ENCODE measurements around the gene FAAP24.
"Not testable (repeated sequence)": the region's sequence is repeated elsewhere in the genome, so short reads cannot be mapped to it uniquely, and the experiment has no call there.

Gene FAAP24

GRCh38 chr19:32977813-32978212, 5.8 kb downstream of the FAAP24 start:
- POLR2A ChIA-PET; H3K9me3 ChIP-seq (ENCODE audit: control insufficient read depth, insufficient read depth, low read depth, low read length); H3K4me1 ChIP-seq (ENCODE audit: control insufficient read depth, insufficient read depth, low read length); H3K27ac ChIP-seq (ENCODE audit: extremely low read depth, low read depth, low read length); H3K4me3 ChIP-seq (ENCODE audit: low read depth, low read length): not testable (repeated sequence)
- H3K36me3 ChIP-seq (ENCODE audit: control insufficient read depth in 2 of 2, insufficient read depth in 1 of 2, low read length in 2 of 2): peaks cover 47 to 56% of the 10 kb centered on the region in 2 experiments
- TF ChIP-seq ZNF10 (tag by site-specific recombination; IDR thresholded peaks at IDR 0.05): peak; percentile 55; the same call in 1 of the 2 replicates
- peak; percentile 52; the same call in 1 of the 2 replicates for TF ChIP-seq ZNF362 (tag by site-specific recombination; IDR thresholded peaks at IDR 0.05)
- peak; percentile 80; the same call in 1 of the 2 replicates for TF ChIP-seq ZNF121 (tag by site-specific recombination; IDR thresholded peaks at IDR 0.05)
- CTCF ChIA-PET: interaction anchor here (0.7 to 13.3 kb wide), 6 partner anchors 9 to 291 kb away, joined by 3 to 335 read pairs (median 9); no protein-coding TSS in a partner anchor

- H3K4me3 ChIP-seq (ENCODE audit: low read depth, low read length); POLR2A ChIA-PET; H3K9me3 ChIP-seq (ENCODE audit: control insufficient read depth, insufficient read depth, low read depth, low read length); H3K4me1 ChIP-seq (ENCODE audit: control insufficient read depth, insufficient read depth, low read length): not testable (repeated sequence)
- peaks cover 41 to 63% of the 10 kb centered on the region in 2 experiments for H3K36me3 ChIP-seq (ENCODE audit: control insufficient read depth in 2 of 2, insufficient read depth in 1 of 2, low read length in 2 of 2)
- CTCF ChIA-PET: interaction anchor here (13.3 kb wide), 1 partner anchor 144 kb away, joined by 335 read pairs; no protein-coding TSS in a partner anchor
- peak; percentile 83 for TF ChIP-seq ZNF677 (tag by site-specific recombination; IDR thresholded peaks at IDR 0.05)
- H3K27ac ChIP-seq (ENCODE audit: extremely low read depth, low read depth, low read length): 0 out of 2 replicates have a peak overlapping the region, but pooled peaks have one; percentile 16
Observed at GRCh38 chr19:32979807-32980206, 7.8 kb downstream of the FAAP24 start.

GRCh38 chr19:32982488-32982887, 10.4 kb downstream of the FAAP24 start:
- H3K4me1 ChIP-seq (ENCODE audit: control insufficient read depth, insufficient read depth, low read length); H3K27ac ChIP-seq (ENCODE audit: extremely low read depth, low read depth, low read length); POLR2A ChIA-PET; H3K4me3 ChIP-seq (ENCODE audit: low read depth, low read length); H3K9me3 ChIP-seq (ENCODE audit: control insufficient read depth, insufficient read depth, low read depth, low read length): not testable (repeated sequence)
- H3K36me3 ChIP-seq (ENCODE audit: control insufficient read depth in 2 of 2, insufficient read depth in 1 of 2, low read length in 2 of 2): peaks cover 36 to 60% of the 10 kb centered on the region in 2 experiments
- CTCF ChIA-PET: interaction anchor here (13.3 kb wide), 1 partner anchor 141 kb away, joined by 335 read pairs; no protein-coding TSS in a partner anchor

DNA sequence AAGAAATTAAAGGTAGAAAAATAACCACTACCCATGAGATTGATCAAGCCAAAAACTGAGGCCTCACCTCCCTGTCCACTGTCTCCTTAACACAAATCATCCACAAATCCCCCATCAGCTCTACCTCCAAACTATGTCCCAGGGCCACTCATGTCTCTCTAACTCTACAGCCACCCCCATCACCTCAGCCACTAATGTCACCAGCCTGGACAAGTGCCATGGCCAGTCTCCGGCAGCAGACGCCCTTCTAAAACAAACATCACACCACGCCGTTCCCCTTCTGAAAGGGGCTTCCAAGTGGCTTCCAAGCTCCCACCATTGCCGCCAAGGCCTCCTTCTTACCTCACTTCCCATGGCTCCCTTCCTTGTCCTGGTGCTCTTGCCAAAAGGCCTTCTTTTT, 16.2 kb downstream of the FAAP24 start:
- POLR2A ChIA-PET; H3K4me1 ChIP-seq (ENCODE audit: control insufficient read depth, insufficient read depth, low read length); H3K4me3 ChIP-seq (ENCODE audit: low read depth, low read length); H3K27ac ChIP-seq (ENCODE audit: extremely low read depth, low read depth, low read length); H3K9me3 ChIP-seq (ENCODE audit: control insufficient read depth, insufficient read depth, low read depth, low read length): not testable (repeated sequence)
- H3K36me3 ChIP-seq (ENCODE audit: control insufficient read depth in 2 of 2, insufficient read depth in 1 of 2, low read length in 2 of 2): peaks cover 43 to 84% of the 10 kb centered on the region in 2 experiments
- CTCF ChIA-PET: interaction anchor here (1.7 kb wide), 1 partner anchor 12 kb away, joined by 13 read pairs; no protein-coding TSS in a partner anchor

DNA sequence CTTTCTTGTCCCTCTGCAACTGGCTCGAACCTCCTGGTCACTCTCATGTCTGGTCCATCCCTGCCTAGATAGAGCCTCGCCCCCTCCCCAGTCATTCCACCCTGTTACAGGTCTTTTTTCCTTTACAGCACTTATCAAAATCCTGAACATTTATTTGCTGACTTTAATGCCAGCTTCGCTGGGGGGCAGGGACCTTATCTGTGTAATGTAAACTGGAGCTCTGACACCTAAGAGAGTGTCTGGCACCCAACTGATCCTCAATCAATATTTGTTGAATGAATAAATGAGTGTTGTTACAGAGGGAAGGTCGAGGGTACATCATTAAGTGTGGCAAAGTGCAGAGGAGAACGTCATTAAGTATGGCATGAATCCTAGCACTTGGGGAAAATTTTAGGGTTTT, 16.7 kb downstream of the FAAP24 start:
- peaks cover 45 to 83% of the 10 kb centered on the region in 2 experiments for H3K36me3 ChIP-seq (ENCODE audit: control insufficient read depth in 2 of 2, insufficient read depth in 1 of 2, low read length in 2 of 2)
- no peak overlapping the region for H3K4me3 ChIP-seq (ENCODE audit: low read depth, low read length)
- no peaks in the 10 kb centered on the region for H3K9me3 ChIP-seq (ENCODE audit: control insufficient read depth, insufficient read depth, low read depth, low read length)
- CTCF ChIA-PET: interaction anchor here (1.7 kb wide), 1 partner anchor 12 kb away, joined by 13 read pairs; no protein-coding TSS in a partner anchor
- no peak overlapping the region for H3K27ac ChIP-seq (ENCODE audit: extremely low read depth, low read depth, low read length)
- no peaks in the 10 kb centered on the region for H3K4me1 ChIP-seq (ENCODE audit: control insufficient read depth, insufficient read depth, low read length)
- POLR2A ChIA-PET: no interaction called here
- TF ChIP-seq ZNF335 (tag by site-specific recombination; conservative IDR thresholded peaks at IDR 0.05) (no peak), PBX3 (CRISPR knock-in tag; IDR thresholded peaks at IDR 0.05) (no peak), ZNF37A (tag by site-specific recombination; IDR thresholded peaks at IDR 0.05) (no peak), ZSCAN4 (tag by site-specific recombination; IDR thresholded peaks at IDR 0.05) (no peak), MZF1 (tag by site-specific recombination; IDR thresholded peaks at IDR 0.05; ENCODE audit: borderline replicate concordance) (no peak), ZNF776 (tag by site-specific recombination; IDR thresholded peaks at IDR 0.05; ENCODE audit: borderline replicate concordance) (no peak), GLIS2 (tag by site-specific recombination; IDR thresholded peaks at IDR 0.05) (no peak), ZNF677 (tag by site-specific recombination; IDR thresholded peaks at IDR 0.05) (no peak), ZFP41 (tag by site-specific recombination; IDR thresholded peaks at IDR 0.05; ENCODE audit: borderline replicate concordance) (no peak), ZNF274 (IDR thresholded peaks at IDR 0.05; ENCODE audit: low read length) (no peak), ZNF274 (tag by site-specific recombination; IDR thresholded peaks at IDR 0.05; ENCODE audit: borderline replicate concordance) (no peak), ZEB2 (tag by site-specific recombination; IDR thresholded peaks at IDR 0.05) (no peak)

Measured in HEK293 (cell line).